ENCODE results near the gene OXCT1.
"Not testable (repeated sequence)": the region's sequence is repeated elsewhere in the genome, so short reads cannot be mapped to it uniquely, and the experiment has no call there.

The OXCT1 gene

GRCh38 chr5:41831155-41831554 lies 39.1 kb downstream of the OXCT1 start:
- DNase-seq (ENCODE audit: low read depth in 2 of 2, low spot score in 1 of 2) = no peak

GRCh38 chr5:41827792-41828191 lies 42.4 kb downstream of the OXCT1 start:
- DNase-seq (ENCODE audit: low read depth in 2 of 2, low spot score in 1 of 2) = no peak

GRCh38 chr5:41822036-41822435 lies 48.2 kb downstream of the OXCT1 start:
- no peak for DNase-seq (ENCODE audit: low read depth in 2 of 2, low spot score in 1 of 2)

- no peak for DNase-seq (ENCODE audit: low read depth in 2 of 2, low spot score in 1 of 2)
Observed at GRCh38 chr5:41821051-41821450, 49.2 kb downstream of the OXCT1 start.

GRCh38 chr5:41820150-41820549 lies 50.1 kb downstream of the OXCT1 start:
- DNase-seq (ENCODE audit: low read depth in 2 of 2, low spot score in 1 of 2) = no peak

GRCh38 chr5:41817625-41818301 lies 52.5 kb downstream of the OXCT1 start:
- DNase-seq (ENCODE audit: low read depth in 2 of 2, low spot score in 1 of 2) = no peak

GRCh38 chr5:41815663-41816229 lies 54.5 kb downstream of the OXCT1 start:
- DNase-seq (ENCODE audit: low read depth in 2 of 2, low spot score in 1 of 2) = no peak

- DNase-seq (ENCODE audit: low read depth in 2 of 2, low spot score in 1 of 2) = no peak
Observed at GRCh38 chr5:41815261-41815660, 55.0 kb downstream of the OXCT1 start.

GRCh38 chr5:41814306-41814705 lies 55.9 kb downstream of the OXCT1 start:
- DNase-seq (ENCODE audit: low read depth in 2 of 2, low spot score in 1 of 2) = not testable (repeated sequence)

- DNase-seq (ENCODE audit: low read depth in 2 of 2, low spot score in 1 of 2) = no peak
Observed at GRCh38 chr5:41812156-41812555, 58.1 kb downstream of the OXCT1 start.

GRCh38 chr5:41809128-41809527 lies 61.1 kb downstream of the OXCT1 start:
- no peak for DNase-seq (ENCODE audit: low read depth in 2 of 2, low spot score in 1 of 2)

- no peak for DNase-seq (ENCODE audit: low read depth in 2 of 2, low spot score in 1 of 2)
Observed at GRCh38 chr5:41808294-41808693, 61.9 kb downstream of the OXCT1 start.

- DNase-seq (ENCODE audit: low read depth in 2 of 2, low spot score in 1 of 2) = no peak
Observed at GRCh38 chr5:41797662-41798061, 72.6 kb downstream of the OXCT1 start.

GRCh38 chr5:41796061-41796460 lies 74.2 kb downstream of the OXCT1 start:
- no peak for DNase-seq (ENCODE audit: low read depth in 2 of 2, low spot score in 1 of 2)

GRCh38 chr5:41795125-41795524 lies 75.1 kb downstream of the OXCT1 start:
- DNase-seq (ENCODE audit: low read depth in 2 of 2, low spot score in 1 of 2) = no peak

GRCh38 chr5:41794471-41794870 lies 75.8 kb downstream of the OXCT1 start:
- DNase-seq (ENCODE audit: low read depth in 2 of 2, low spot score in 1 of 2) = no peak

GRCh38 chr5:41793141-41793770 lies 77.0 kb downstream of the OXCT1 start:
- no peak for DNase-seq (ENCODE audit: low read depth in 2 of 2, low spot score in 1 of 2)

GRCh38 chr5:41790038-41790776 lies 80.0 kb downstream of the OXCT1 start:
- DNase-seq (ENCODE audit: low read depth in 2 of 2, low spot score in 1 of 2) = no peak

- DNase-seq (ENCODE audit: low read depth in 2 of 2, low spot score in 1 of 2) = no peak
Observed at GRCh38 chr5:41789434-41789833, 80.8 kb downstream of the OXCT1 start.

- no peak for DNase-seq (ENCODE audit: low read depth in 2 of 2, low spot score in 1 of 2)
Observed at GRCh38 chr5:41788941-41789368, 81.3 kb downstream of the OXCT1 start.

GRCh38 chr5:41787265-41787664 lies 83.0 kb downstream of the OXCT1 start:
- no peak for DNase-seq (ENCODE audit: low read depth in 2 of 2, low spot score in 1 of 2)

- DNase-seq (ENCODE audit: low read depth in 2 of 2, low spot score in 1 of 2) = no peak
Observed at GRCh38 chr5:41785061-41785460, 85.2 kb downstream of the OXCT1 start.

Measured in stimulated activated CD8-positive, alpha-beta memory T cell treated with anti-CD3 and anti-CD28 coated beads, Interleukin-4, amount 100 ng/mL, for 1 hour (primary cell).